KMS-11 (cell line): ENCODE results near the gene ELMOD1.

ENCODE experiments used
- H2AFZ ChIP-seq: fragments of 200-600 bp; sonication (generic); 2 replicates; pipeline ENCODE4 v1.6.1; 2016; ENCODE audit warnings: antibody characterized with exemption, mixed run types, low read depth
- H3K27ac ChIP-seq: fragments of 200-600 bp; sonication (generic); 2 replicates; pipeline ENCODE4 v1.6.1; 2016; ENCODE audit warnings: mild to moderate bottlenecking, mixed run types
- H3K27me3 ChIP-seq: fragments of 200-600 bp; sonication (generic); 2 replicates; pipeline ENCODE4 v1.6.1; 2017; ENCODE audit warnings: mild to moderate bottlenecking, low read depth, mixed run types, moderate library complexity; ENCODE audit not compliant: insufficient read depth
- H3K36me3 ChIP-seq: fragments of 200-600 bp; sonication (generic); 2 replicates; pipeline ENCODE4 v1.6.1; 2017; ENCODE audit warnings: mild to moderate bottlenecking, mixed run types; ENCODE audit not compliant: insufficient read depth
- H3K4me1 ChIP-seq: fragments of 200-600 bp; sonication (generic); 2 replicates; pipeline ENCODE4 v1.6.1; 2016; ENCODE audit warnings: mild to moderate bottlenecking, low read depth, mixed run types; ENCODE audit not compliant: poor library complexity, severe bottlenecking
- H3K4me2 ChIP-seq: fragments of 200-600 bp; sonication (generic); 2 replicates; pipeline ENCODE4 v1.7.0; 2016; ENCODE audit warnings: mild to moderate bottlenecking, mixed run types
- H3K4me3 ChIP-seq: fragments of 200-600 bp; sonication (generic); IDR thresholded peaks from 2 replicates; pipeline ENCODE4 v1.6.1; 2017; ENCODE audit warnings: low read depth, low read length, mixed read lengths; ENCODE audit not compliant: insufficient read depth
- H3K79me2 ChIP-seq: fragments of 200-600 bp; sonication (generic); 2 replicates; pipeline ENCODE4 v1.6.1; 2016; ENCODE audit warnings: low read depth, mixed run types; ENCODE audit not compliant: insufficient read depth
- H3K9ac ChIP-seq: fragments of 200-600 bp; sonication (generic); 2 replicates; pipeline ENCODE4 v1.6.1; 2016; ENCODE audit warnings: mild to moderate bottlenecking, mixed run types
- H4K20me1 ChIP-seq: fragments of 200-600 bp; sonication (generic); 2 replicates; pipeline ENCODE4 v1.6.1; 2016; ENCODE audit warnings: mild to moderate bottlenecking, mixed run types; ENCODE audit not compliant: insufficient read depth
- CTCF ChIP-seq: fragments of 200-600 bp; sonication (generic); conservative IDR thresholded peaks from 2 replicates; pipeline ENCODE4 v1.6.1; 2017; ENCODE audit warnings: low read depth, mild to moderate bottlenecking, antibody characterized with exemption, low read length, moderate library complexity, mixed read lengths

The ELMOD1 gene

GRCh38 chr11:107594736-107595135, 3.8 kb downstream of the ELMOD1 start:
- H3K4me3 ChIP-seq, result no peak overlapping the region
- H2AFZ ChIP-seq, result no peak overlapping the region
- H3K27ac ChIP-seq, result no peak overlapping the region
- no peak overlapping the region for H3K9ac ChIP-seq
- no peaks in the 10 kb centered on the region for H3K27me3 ChIP-seq
- H3K36me3 ChIP-seq, result no peaks in the 10 kb centered on the region
- H3K79me2 ChIP-seq, result no peaks in the 10 kb centered on the region
- H3K4me2 ChIP-seq, result no peak overlapping the region
- no peak for TF ChIP-seq CTCF
- peaks cover 3% of the 10 kb centered on the region for H3K4me1 ChIP-seq
- no peaks in the 10 kb centered on the region for H4K20me1 ChIP-seq

GRCh38 chr11:107598225-107599139, 7.5 kb downstream of the ELMOD1 start:
- no peak for TF ChIP-seq CTCF
- no peak overlapping the region for H3K4me2 ChIP-seq
- no peaks in the 10 kb centered on the region for H3K27me3 ChIP-seq
- peaks cover 3% of the 10 kb centered on the region for H3K4me1 ChIP-seq
- no peaks in the 10 kb centered on the region for H3K79me2 ChIP-seq
- no peaks in the 10 kb centered on the region for H3K36me3 ChIP-seq
- H4K20me1 ChIP-seq, result no peaks in the 10 kb centered on the region
- no peak overlapping the region for H3K9ac ChIP-seq
- H2AFZ ChIP-seq, result no peak overlapping the region
- H3K4me3 ChIP-seq, result no peak overlapping the region
- no peak overlapping the region for H3K27ac ChIP-seq

- no peaks in the 10 kb centered on the region for H3K4me1 ChIP-seq
- no peak overlapping the region for H3K4me2 ChIP-seq
- no peak for TF ChIP-seq CTCF
Measured at GRCh38 chr11:107605061-107606006, 14.4 kb downstream of the ELMOD1 start.

GRCh38 chr11:107606141-107606540, 15.2 kb downstream of the ELMOD1 start:
- Histone ChIP-seq H4K20me1 (no peaks in the 10 kb centered on the region), H3K4me3 (no peak overlapping the region), H3K36me3 (no peaks in the 10 kb centered on the region), H3K27me3 (no peaks in the 10 kb centered on the region), H2AFZ (no peak overlapping the region), H3K4me2 (no peak overlapping the region), H3K79me2 (no peaks in the 10 kb centered on the region), H3K9ac (no peak overlapping the region), H3K27ac (no peak overlapping the region), H3K4me1 (no peaks in the 10 kb centered on the region)
- TF ChIP-seq CTCF, result no peak

More at GRCh38 chr11:107605061-107606006, 14.4 kb downstream of the ELMOD1 start:
- Histone ChIP-seq H3K79me2 (no peaks in the 10 kb centered on the region), H3K36me3 (no peaks in the 10 kb centered on the region), H3K4me3 (no peak overlapping the region), H3K27me3 (no peaks in the 10 kb centered on the region), H3K9ac (no peak overlapping the region), H3K27ac (no peak overlapping the region), H2AFZ (no peak overlapping the region), H4K20me1 (no peaks in the 10 kb centered on the region)
